ENCODE measurements around the gene CD40LG.

- TF ChIP-seq EZH2 (IDR thresholded peaks at IDR 0.05; ENCODE audit: borderline replicate concordance, low read length) = no peak
- peak; percentile 79 to 80 for TF ChIP-seq CTCF (conservative IDR thresholded peaks at IDR 0.05 in 1 of 2, IDR thresholded peaks at IDR 0.05 in 1 of 2; ENCODE audit: extremely low read depth in 1 of 2, insufficient read depth in 1 of 2, low read depth in 1 of 2, low read length in 2 of 2)
Measured at GRCh38 chrX:136694431-136695087, 46.6 kb downstream of the CD40LG start.
